Heart right ventricle (tissue), 16 donors: ENCODE measurements around the gene GNLY. TPM values are rescaled to one million over a fixed set of nuclear protein-coding genes. Genes with fewer than 3 reads are reported as not detected.

ENCODE experiments used
- ATAC-seq, 8 donors: fragments of 200-7000 bp; cut with Tn5 transposase; one replicate each; pipeline ENCODE4 v1.9.1; 2020; ENCODE audit warnings: mild to moderate bottlenecking in 8 of 8, moderate library complexity in 8 of 8, moderate number of reproducible peaks in 1 of 8
- DNase-seq, 2 donors: peaks; one replicate each; pipeline ENCODE4 v3.0.0-alpha.2; 2020
- H3K27ac ChIP-seq, 10 donors: fragments of 200-600 bp; sonication (generic) in 2 of 10; one replicate each; pipeline versions ENCODE4 v1.5.0 to v1.8.0; 2020 to 2022; ENCODE audit warnings: mild to moderate bottlenecking in 3 of 10
- H3K27me3 ChIP-seq, 7 donors: fragments of 200-600 bp; one replicate each; pipeline ENCODE4 v1.8.0; 2021 to 2022; ENCODE audit warnings: mild to moderate bottlenecking in 2 of 7
- H3K36me3 ChIP-seq, 9 donors: fragments of 200-600 bp; sonication (generic) in 1 of 9; one replicate each; pipeline versions ENCODE4 v1.5.0 to v1.8.0; 2020 to 2022; ENCODE audit warnings: mild to moderate bottlenecking in 2 of 9
- H3K4me1 ChIP-seq, 9 donors: fragments of 200-600 bp; sonication (generic) in 1 of 9; one replicate each; pipeline versions ENCODE4 v1.5.0 to v1.8.0; 2020 to 2022; ENCODE audit warnings: mild to moderate bottlenecking in 4 of 9
- H3K4me3 ChIP-seq, 10 donors: fragments of 200-600 bp; sonication (generic) in 2 of 10; one replicate each; pipeline versions ENCODE4 v1.5.0 to v1.8.0; 2020 to 2022; ENCODE audit warnings: mild to moderate bottlenecking in 7 of 10, moderate library complexity in 2 of 10
- H3K9me3 ChIP-seq, 11 donors: fragments of 200-600 bp in 10 of 11; sonication (generic) in 2 of 11; one replicate each; pipeline versions ENCODE4 v1.5.0 to v1.8.0; 2013 to 2022; ENCODE audit warnings: mild to moderate bottlenecking in 2 of 11, control low read depth in 1 of 11, moderate library complexity in 1 of 11
- CTCF ChIP-seq, 9 donors: fragments of 200-600 bp; sonication (generic) in 2 of 9; IDR thresholded peaks; one replicate each; pipeline versions ENCODE4 v1.5.0 to v1.8.0; 2021 to 2022; ENCODE audit warnings: antibody characterized with exemption in 9 of 9, mild to moderate bottlenecking in 5 of 9, moderate library complexity in 1 of 9
- WGBS, 2 donors: extraction: QIAGEN DNeasy Blood & Tissue Kit; methylation state at CpG; one replicate each; pipeline ENCODE4 v1.1.7; 2013; ENCODE audit warnings: inconsistent platforms in 1 of 2; 5-methylcytosine and 5-hydroxymethylcytosine counted together
- intact Hi-C, 10 donors: fragments of 100-400 bp; cut with DNase I; formaldehyde crosslinking; loops; one replicate each; pipeline versions ENCODE4 v1.11.1 to v1.14.2; 2022
- polyA plus RNA-seq, 2 donors: library from polyadenylated mRNA; stranded (reverse); fragments of 200-250 nt; gene quantifications; one replicate each; pipeline ENCODE4 v1.2.3, GENCODE V29; 2013
- total RNA-seq, 10 donors: library from RNA; stranded (reverse); fragmentation: NEBNext Ultra II Directional in 3 of 10; extraction: Animal tissue kit (Norgen Biotek cat#: 25700) in 3 of 10; gene quantifications; one replicate each; pipeline versions ENCODE4 v1.2.1 to v1.2.4, GENCODE V29; 2021 to 2023
- donor health status: Arrhythmogenic right ventricular cardiomyopathy.
- donor health status: ischemic (EF 13 %, LVEDD 7.1; RV severe dilation, severe dysfunction).
- donor health status: healthy with polysubstance abuse.
- donor health status: DM: no; HTN: yes; CAD: no.
- donor health status: DM: no; HTN: no; CAD: no.
- donor health status: ischemic (EF 25% LVEDD 6.9; RV normal size, moderate dysfunction).
- donor health status: ischemic (EF 25% LVEDD 5.7; RV mildly dilated, moderate dysfunction).
- donor health status: healthy.
- donor health status: DM: yes; HTN: yes; CAD: no.
- donor health status: Ischemic cardiomyopathy.
- donor health status: ischemic (EF 35%, LVEDD 5.7; RV mildly dilated, moderate dysfunction).
- donor health status: nonischemic (EF 11% LVEDD 7.7; RV severe dilation, severe dysfunction).
- donor health status: DM: yes; HTN: yes; CAD: no.
- donor health status: PGD.
- donor health status: ischemic (EF 29% LVEDD 5.4; RV normal size, mild dysfunction).
- donor health status: nonischemic (EF 23%, LVEDD 6.1; RV moderate dilation, normal function).

The GNLY gene
- total and polyA plus RNA-seq, 12 donors, result 0.17 to 43.2 (median 1.2) TPM

GRCh38 chr2:85728883-85729824, 35.0 kb downstream of the GNLY start:
- Histone ChIP-seq H3K4me3 (no peak overlapping the region), H3K27me3 (no peaks in the 10 kb centered on the region), H3K36me3 (no peaks in the 10 kb centered on the region), H3K27ac (peak overlapping the region in 9 of 10 donors; percentile 3 to 72 (median 49)), H3K9me3 (no peaks in the 10 kb centered on the region), H3K4me1 (peaks cover 0 to 63% (median 38%) of the 10 kb centered on the region in 9 donors)
- intact Hi-C loops, result loop anchor here (1.0 to 10.0 kb wide), 10 partner anchors 21 to 356 kb away; no protein-coding TSS in a partner anchor
- peak; percentile 91 to 99 (median 98) for TF ChIP-seq CTCF (IDR thresholded peaks at IDR 0.05)
- DNase-seq, result peak; percentile 90 to 93
- WGBS, 2 donors, result 35 to 39% methylated on average over 26 of the region's 26 CpGs
- ATAC-seq, result peak; percentile 92 to 97 (median 95)

- H3K4me1 ChIP-seq, result peaks cover 0 to 57% (median 33%) of the 10 kb centered on the region in 9 donors
- WGBS, 2 donors, result 93% methylated on average over 10 of the region's 10 CpGs
Measured at GRCh38 chr2:85729825-85730510, 35.8 kb downstream of the GNLY start.

DNA sequence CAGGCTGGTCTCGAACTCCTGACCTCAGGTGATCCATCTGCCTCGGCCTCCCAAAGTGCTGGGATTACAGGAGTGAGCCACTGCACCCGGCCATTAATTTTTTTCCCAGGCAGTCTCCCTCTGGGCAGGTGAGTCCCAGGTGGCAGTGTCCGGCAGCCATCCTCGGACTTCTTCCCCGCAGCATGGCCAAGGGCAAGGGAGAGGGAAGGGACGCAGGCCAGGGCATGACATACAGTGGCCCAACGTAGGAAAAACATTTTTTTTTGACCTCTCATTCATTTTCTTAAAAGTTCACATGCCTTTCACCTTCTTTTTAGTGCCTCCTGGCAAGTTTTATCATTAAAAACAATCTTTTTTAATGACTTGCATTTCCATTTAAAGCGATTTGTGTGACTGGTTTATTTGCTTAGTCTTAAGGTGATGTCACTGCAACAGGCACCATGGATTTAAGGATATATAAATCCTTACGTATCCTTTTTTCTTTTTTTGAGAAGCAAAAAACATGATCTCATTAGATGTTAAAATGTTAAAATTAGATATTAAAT, 36.6 kb downstream of the GNLY start:
- peaks cover 0 to 52% (median 32%) of the 10 kb centered on the region in 9 donors for H3K4me1 ChIP-seq
- no peak for ATAC-seq
- intact Hi-C loops, result loop anchor here in 3 of 10 donors (2.0 to 10.0 kb wide), 3 partner anchors 67 to 354 kb away; no protein-coding TSS in a partner anchor
- H3K9me3 ChIP-seq, result no peaks in the 10 kb centered on the region
- TF ChIP-seq CTCF (IDR thresholded peaks at IDR 0.05), result no peak
- H3K36me3 ChIP-seq, result no peaks in the 10 kb centered on the region
- WGBS, 2 donors, result 94 to 96% methylated on average over 10 of the region's 10 CpGs
- H3K4me3 ChIP-seq, result no peak overlapping the region
- H3K27me3 ChIP-seq, result no peaks in the 10 kb centered on the region
- no peak for DNase-seq
- no peak overlapping the region for H3K27ac ChIP-seq

More at GRCh38 chr2:85729825-85730510, 35.8 kb downstream of the GNLY start:
- H3K27ac ChIP-seq, result peak overlapping the region in 3 of 10 donors; percentile 9 to 69 (median 65)
- no peak for TF ChIP-seq CTCF (IDR thresholded peaks at IDR 0.05)
- no peaks in the 10 kb centered on the region for H3K9me3 ChIP-seq
- no peaks in the 10 kb centered on the region for H3K36me3 ChIP-seq
- no peak overlapping the region for H3K4me3 ChIP-seq
- ATAC-seq, result no peak
- no peak for DNase-seq
- H3K27me3 ChIP-seq, result no peaks in the 10 kb centered on the region
- intact Hi-C loops, result loop anchor here (1.0 to 10.0 kb wide), 11 partner anchors 20 to 355 kb away; no protein-coding TSS in a partner anchor

- TF ChIP-seq CTCF (IDR thresholded peaks at IDR 0.05), result no peak
- H3K36me3 ChIP-seq, result no peaks in the 10 kb centered on the region
- DNase-seq (no peak), ATAC-seq (no peak)
- H3K27ac ChIP-seq, result no peak overlapping the region
- H3K4me1 ChIP-seq, result peaks cover 0 to 50% (median 31%) of the 10 kb centered on the region in 9 donors
- 47 to 59% methylated on average over 3 of the region's 3 CpGs for WGBS, 2 donors
- intact Hi-C loops, result loop anchor here in 3 of 10 donors (2.0 to 10.0 kb wide), 3 partner anchors 66 to 353 kb away; no protein-coding TSS in a partner anchor
- H3K9me3 ChIP-seq, result no peaks in the 10 kb centered on the region
- H3K27me3 ChIP-seq, result no peaks in the 10 kb centered on the region
- no peak overlapping the region for H3K4me3 ChIP-seq
Measured at GRCh38 chr2:85731606-85732005, 37.4 kb downstream of the GNLY start.
